Nephron progenitor cell (in vitro differentiated cells): ENCODE data around the gene EPHB1.

ENCODE experiments used
- DNase-seq: peaks from one replicate; pipeline ENCODE4 v3.0.0; 2021
- H3K27ac Mint-ChIP-seq: 2 replicates; pipeline ENCODE4 v1.8.0; 2021; ENCODE audit warnings: mild to moderate bottlenecking, moderate library complexity, mixed read lengths
- H3K27me3 Mint-ChIP-seq: 2 replicates; pipeline ENCODE4 v1.8.0; 2021; ENCODE audit warnings: mild to moderate bottlenecking, low read depth, mixed read lengths; ENCODE audit not compliant: poor library complexity
- H3K36me3 Mint-ChIP-seq: 2 replicates; pipeline ENCODE4 v1.8.0; 2021; ENCODE audit warnings: low read depth, mixed read lengths
- H3K4me1 Mint-ChIP-seq: 2 replicates; pipeline ENCODE4 v1.8.0; 2021; ENCODE audit warnings: mixed read lengths
- H3K4me3 Mint-ChIP-seq: 2 replicates; pipeline ENCODE4 v1.8.0; 2021; ENCODE audit warnings: mild to moderate bottlenecking, moderate library complexity, mixed read lengths
- H3K9me3 Mint-ChIP-seq: 2 replicates; pipeline ENCODE4 v1.8.0; 2021; ENCODE audit warnings: mild to moderate bottlenecking, moderate library complexity, mixed read lengths
- TF ChIP-seq, protein P1 (sequence below): fragments of 200-600 bp; sonication (generic); IDR thresholded peaks from 2 replicates; pipeline ENCODE4 v1.5.0; 2021; ENCODE audit warnings: antibody characterized with exemption

EPHB1 gene

DNA sequence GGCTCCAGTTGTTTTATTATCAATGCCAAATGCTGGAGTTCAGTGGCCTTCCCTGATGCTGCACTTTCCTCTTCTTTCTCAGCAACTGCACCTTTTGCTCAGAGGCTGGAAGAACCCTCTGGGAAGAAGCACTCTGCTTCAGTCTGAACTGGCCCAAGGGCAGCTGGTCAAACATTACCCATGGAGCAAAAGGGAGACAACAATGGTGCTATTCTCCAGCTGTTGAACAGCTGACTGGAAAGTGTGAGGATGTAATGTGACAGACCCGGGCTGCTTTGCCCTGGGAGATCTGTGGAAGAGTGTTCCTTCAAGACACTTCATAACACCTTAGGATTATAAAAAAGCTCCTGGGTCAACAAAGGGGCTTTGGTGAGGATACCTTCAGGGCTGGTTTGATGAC lies 84.9 kb downstream of the EPHB1 start:
- no peaks in the 10 kb centered on the region for H3K36me3 Mint-ChIP-seq
- H3K4me1 Mint-ChIP-seq, result peaks cover 8% of the 10 kb centered on the region
- H3K27ac Mint-ChIP-seq, result no peak overlapping the region
- H3K27me3 Mint-ChIP-seq, result peaks cover 52% of the 10 kb centered on the region
- TF ChIP-seq, protein P1, sequence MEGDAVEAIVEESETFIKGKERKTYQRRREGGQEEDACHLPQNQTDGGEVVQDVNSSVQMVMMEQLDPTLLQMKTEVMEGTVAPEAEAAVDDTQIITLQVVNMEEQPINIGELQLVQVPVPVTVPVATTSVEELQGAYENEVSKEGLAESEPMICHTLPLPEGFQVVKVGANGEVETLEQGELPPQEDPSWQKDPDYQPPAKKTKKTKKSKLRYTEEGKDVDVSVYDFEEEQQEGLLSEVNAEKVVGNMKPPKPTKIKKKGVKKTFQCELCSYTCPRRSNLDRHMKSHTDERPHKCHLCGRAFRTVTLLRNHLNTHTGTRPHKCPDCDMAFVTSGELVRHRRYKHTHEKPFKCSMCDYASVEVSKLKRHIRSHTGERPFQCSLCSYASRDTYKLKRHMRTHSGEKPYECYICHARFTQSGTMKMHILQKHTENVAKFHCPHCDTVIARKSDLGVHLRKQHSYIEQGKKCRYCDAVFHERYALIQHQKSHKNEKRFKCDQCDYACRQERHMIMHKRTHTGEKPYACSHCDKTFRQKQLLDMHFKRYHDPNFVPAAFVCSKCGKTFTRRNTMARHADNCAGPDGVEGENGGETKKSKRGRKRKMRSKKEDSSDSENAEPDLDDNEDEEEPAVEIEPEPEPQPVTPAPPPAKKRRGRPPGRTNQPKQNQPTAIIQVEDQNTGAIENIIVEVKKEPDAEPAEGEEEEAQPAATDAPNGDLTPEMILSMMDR, result no peak
- no peak for DNase-seq
- no peaks in the 10 kb centered on the region for H3K9me3 Mint-ChIP-seq
- H3K4me3 Mint-ChIP-seq, result no peak overlapping the region

DNA sequence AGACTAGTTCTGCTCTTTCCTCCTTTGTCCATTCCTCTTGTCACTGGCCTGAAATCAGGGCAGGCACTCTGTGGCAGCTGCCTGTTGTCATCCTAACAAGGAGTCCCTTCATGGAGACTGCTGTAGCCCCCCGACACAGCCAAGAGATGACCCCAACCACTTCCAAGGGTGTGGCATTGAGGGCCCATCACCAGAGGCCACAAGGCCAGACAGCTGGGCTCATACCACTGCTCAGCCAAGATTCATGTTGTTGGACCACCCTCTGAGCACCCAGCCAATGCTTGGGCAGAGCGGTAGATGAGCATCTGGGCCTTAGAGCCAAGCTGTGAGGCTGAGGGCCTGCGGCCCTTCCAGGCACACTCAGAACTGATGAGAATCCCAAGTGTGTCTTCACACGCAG lies 85.4 kb downstream of the EPHB1 start:
- Mint-ChIP-seq H3K4me1 (peaks cover 8% of the 10 kb centered on the region), H3K36me3 (no peaks in the 10 kb centered on the region), H3K9me3 (no peaks in the 10 kb centered on the region), H3K27ac (no peak overlapping the region), H3K4me3 (no peak overlapping the region), H3K27me3 (peaks cover 52% of the 10 kb centered on the region)
- TF ChIP-seq, protein P1, result no peak
- no peak for DNase-seq

DNA sequence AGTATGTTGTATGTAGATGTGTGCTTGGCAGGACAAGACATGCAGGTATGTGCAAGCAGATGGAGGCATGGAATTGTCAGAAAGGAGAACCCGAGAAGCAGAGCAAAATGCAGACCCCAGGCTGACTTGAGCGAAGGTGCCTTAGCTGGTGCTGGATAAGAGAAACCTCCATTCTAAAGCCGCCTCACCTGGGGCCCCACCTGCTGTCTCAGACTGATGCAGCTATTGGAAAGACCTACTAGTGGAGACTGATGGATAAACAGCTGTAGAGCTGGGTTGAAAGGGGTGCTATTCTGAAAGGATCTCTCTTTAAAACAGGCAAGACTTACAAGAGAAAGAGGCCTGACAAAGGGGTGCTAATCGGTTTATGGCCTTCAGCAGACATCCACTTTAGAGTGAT lies 86.2 kb downstream of the EPHB1 start:
- Mint-ChIP-seq H3K4me1 (peaks cover 8% of the 10 kb centered on the region), H3K36me3 (no peaks in the 10 kb centered on the region), H3K9me3 (no peaks in the 10 kb centered on the region), H3K4me3 (no peak overlapping the region), H3K27me3 (peaks cover 45% of the 10 kb centered on the region), H3K27ac (peak overlapping the region; percentile 30)
- DNase-seq, result no peak
- TF ChIP-seq, protein P1, result no peak

DNA sequence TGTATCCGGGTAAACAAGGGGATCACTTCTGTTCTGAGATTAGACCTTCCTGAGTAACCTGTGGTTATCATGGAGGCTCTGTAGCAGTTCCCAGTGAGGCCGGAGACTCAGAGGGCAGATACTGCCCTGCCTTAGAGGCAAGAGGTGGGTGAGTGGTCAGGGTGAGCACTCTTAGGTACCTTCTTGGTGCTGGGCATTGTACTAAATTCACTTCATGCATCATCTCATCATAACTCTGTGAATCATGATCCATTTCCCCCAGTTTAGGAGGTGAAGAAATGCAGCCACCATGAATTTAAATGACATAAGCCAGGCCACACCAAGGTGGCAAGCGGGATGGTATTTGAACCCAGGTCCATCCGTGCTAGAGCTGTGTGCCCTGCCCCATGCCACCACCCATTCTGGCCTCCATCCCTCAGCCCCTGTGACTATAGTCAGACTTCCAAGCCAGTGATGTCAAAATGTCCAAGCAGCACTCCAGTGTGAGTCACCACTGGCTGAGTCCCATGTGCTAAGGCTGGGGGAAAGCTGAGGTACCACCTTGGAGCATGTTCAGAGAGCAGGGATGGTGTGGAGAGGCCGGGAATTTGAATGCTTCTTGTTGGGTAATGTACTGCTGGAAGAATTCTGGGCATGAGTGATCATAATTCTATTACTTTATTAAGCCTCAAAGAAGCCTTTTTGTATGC lies 88.8 kb downstream of the EPHB1 start:
- DNase-seq, result no peak
- Mint-ChIP-seq H3K36me3 (no peaks in the 10 kb centered on the region), H3K27ac (no peak overlapping the region), H3K4me3 (no peak overlapping the region), H3K9me3 (no peaks in the 10 kb centered on the region), H3K27me3 (peaks cover 40% of the 10 kb centered on the region), H3K4me1 (peaks cover 8% of the 10 kb centered on the region)
- TF ChIP-seq, protein P1, result no peak

DNA sequence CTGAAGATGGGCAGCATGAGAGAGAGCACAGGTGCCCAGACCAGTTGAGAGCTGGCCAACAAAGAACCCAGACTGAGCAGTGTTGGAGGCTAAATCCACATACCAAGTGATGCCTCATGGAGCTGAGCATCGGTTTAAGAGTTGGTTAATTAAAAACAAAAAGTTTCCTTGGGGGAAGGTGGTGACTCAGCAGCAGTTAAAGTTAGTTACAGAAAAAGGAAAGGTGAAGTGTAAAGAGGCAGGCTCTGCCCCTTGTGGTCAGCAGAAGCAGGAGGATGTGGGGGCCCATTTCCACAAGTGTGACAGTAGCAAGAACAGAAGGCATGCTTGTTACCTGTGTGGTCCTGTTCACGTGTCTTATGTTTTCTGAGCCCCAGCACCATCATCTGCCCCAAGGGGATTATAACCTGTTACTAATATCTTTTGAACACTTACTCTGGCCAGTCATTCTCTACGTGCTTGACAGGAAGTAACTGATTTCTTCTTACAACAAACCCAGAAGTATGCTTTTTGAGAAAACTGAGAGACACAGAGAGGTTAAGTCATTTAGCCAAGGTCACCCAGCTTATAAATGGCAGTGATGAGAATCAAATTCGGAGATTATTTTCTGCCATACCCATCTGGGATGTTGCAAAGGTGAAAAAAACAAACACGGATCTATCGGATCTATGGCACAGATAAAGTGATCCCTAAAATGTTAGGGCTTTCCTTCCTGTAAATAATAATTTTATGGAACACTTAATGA lies 91.0 kb downstream of the EPHB1 start:
- TF ChIP-seq, protein P1, result peak; percentile 7
- no peak overlapping the region for H3K27ac Mint-ChIP-seq
- DNase-seq, result no peak

More for the DNA sequence above, 91.0 kb downstream of the EPHB1 start:
- H3K9me3 Mint-ChIP-seq, result no peaks in the 10 kb centered on the region
- peaks cover 3% of the 10 kb centered on the region for H3K4me1 Mint-ChIP-seq
- H3K27me3 Mint-ChIP-seq, result peaks cover 36% of the 10 kb centered on the region
- no peak overlapping the region for H3K4me3 Mint-ChIP-seq
- H3K36me3 Mint-ChIP-seq, result no peaks in the 10 kb centered on the region
